Vagina (tissue), 2 donors: ENCODE data around the gene DHX57. TPM values are rescaled to one million over a fixed set of nuclear protein-coding genes. Genes with fewer than 3 reads are reported as not detected.

ENCODE experiments used
- DNase-seq, 2 donors: peaks; one replicate each; pipeline ENCODE4 v3.0.0-alpha.2; 2017; ENCODE audit errors: extremely low spot score in 2 of 2
- H3K27ac ChIP-seq: fragments of 200-600 bp; sonication (generic); one replicate; pipeline ENCODE4 v1.5.1; 2019
- H3K27me3 ChIP-seq: fragments of 200-600 bp; sonication (generic); one replicate; pipeline ENCODE4 v1.5.1; 2019
- H3K36me3 ChIP-seq, 2 donors: fragments of 200-600 bp; sonication (generic); one replicate each; pipeline ENCODE4 v1.5.1; 2017 to 2019
- H3K4me1 ChIP-seq: fragments of 200-600 bp; sonication (generic); one replicate; pipeline ENCODE4 v1.5.1; 2019
- H3K4me3 ChIP-seq, 2 donors: fragments of 200-600 bp; sonication (generic); 1 replicate in 1 of 2; 2 replicates in 1 of 2; pipeline ENCODE4 v1.5.1; 2016 to 2019
- H3K9me3 ChIP-seq: fragments of 200-600 bp; sonication (generic); one replicate; pipeline ENCODE4 v1.5.1; 2019
- POLR2A ChIP-seq, 2 donors: fragments of 450-650 bp; IDR thresholded peaks; one replicate each; pipeline ENCODE4 v1.6.1; 2017; ENCODE audit warnings: antibody characterized with exemption in 2 of 2, mild to moderate bottlenecking in 2 of 2, moderate library complexity in 2 of 2
- POLR2AphosphoS5 ChIP-seq, 2 donors: sonication (generic); formaldehyde crosslinking; IDR thresholded peaks; one replicate each; pipeline ENCODE4 v1.9.0; 2017; ENCODE audit warnings: antibody characterized with exemption in 2 of 2, mild to moderate bottlenecking in 2 of 2, low read depth in 1 of 2; ENCODE audit not compliant: insufficient read depth in 1 of 2
- intact Hi-C: fragments of 100-400 bp; cut with DNase I; formaldehyde crosslinking; loops from one replicate; pipeline ENCODE4 v1.15.1; 2023
- total RNA-seq: library from RNA; depleted of rRNA; stranded (reverse); fragments of >200 nt; gene quantifications from one replicate; pipeline ENCODE4 v1.2.3, GENCODE V29; 2016
- TF ChIP-seq, protein P1 (sequence below), 3 experiments: fragments of 450-650 bp in 2 of 3; fragments of 200-600 bp in 1 of 3; sonication (generic) in 1 of 3; IDR thresholded peaks; one replicate each; pipeline ENCODE4 v1.5.1; 2017 to 2019; ENCODE audit warnings: antibody characterized with exemption in 3 of 3, mild to moderate bottlenecking in 2 of 3, moderate library complexity in 2 of 3

Gene DHX57
- total RNA-seq, 1 donor from 2014 or later, result 10.6 TPM

DNA sequence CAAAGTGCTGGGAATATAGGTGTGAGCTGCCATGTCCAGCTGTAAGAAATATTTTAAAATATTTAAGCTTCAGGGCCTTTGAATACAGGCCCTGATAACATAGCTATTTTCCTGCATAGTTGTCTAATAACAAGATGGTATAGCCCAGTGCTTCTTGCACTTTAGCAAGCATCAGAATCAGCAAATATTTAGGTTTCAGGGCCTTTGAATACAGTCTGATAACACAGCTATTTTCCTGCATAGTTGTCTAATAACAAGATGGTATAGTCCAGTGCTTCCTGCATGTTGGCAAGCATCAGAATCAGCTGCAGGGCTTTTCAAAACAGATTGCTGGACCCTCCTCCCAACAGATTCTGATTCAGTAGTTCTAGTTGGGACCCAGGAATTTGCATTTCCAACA, 92.1 kb downstream of the DHX57 start:
- Histone ChIP-seq H3K9me3 (no peaks in the 10 kb centered on the region), H3K4me1 (peaks cover 8% of the 10 kb centered on the region), H3K27ac (no peak overlapping the region), H3K36me3 (peaks cover 0 to 16% of the 10 kb centered on the region in 2 donors), H3K4me3 (no peak overlapping the region), H3K27me3 (no peaks in the 10 kb centered on the region)
- intact Hi-C loops, result no loop called here
- TF ChIP-seq, protein P1, sequence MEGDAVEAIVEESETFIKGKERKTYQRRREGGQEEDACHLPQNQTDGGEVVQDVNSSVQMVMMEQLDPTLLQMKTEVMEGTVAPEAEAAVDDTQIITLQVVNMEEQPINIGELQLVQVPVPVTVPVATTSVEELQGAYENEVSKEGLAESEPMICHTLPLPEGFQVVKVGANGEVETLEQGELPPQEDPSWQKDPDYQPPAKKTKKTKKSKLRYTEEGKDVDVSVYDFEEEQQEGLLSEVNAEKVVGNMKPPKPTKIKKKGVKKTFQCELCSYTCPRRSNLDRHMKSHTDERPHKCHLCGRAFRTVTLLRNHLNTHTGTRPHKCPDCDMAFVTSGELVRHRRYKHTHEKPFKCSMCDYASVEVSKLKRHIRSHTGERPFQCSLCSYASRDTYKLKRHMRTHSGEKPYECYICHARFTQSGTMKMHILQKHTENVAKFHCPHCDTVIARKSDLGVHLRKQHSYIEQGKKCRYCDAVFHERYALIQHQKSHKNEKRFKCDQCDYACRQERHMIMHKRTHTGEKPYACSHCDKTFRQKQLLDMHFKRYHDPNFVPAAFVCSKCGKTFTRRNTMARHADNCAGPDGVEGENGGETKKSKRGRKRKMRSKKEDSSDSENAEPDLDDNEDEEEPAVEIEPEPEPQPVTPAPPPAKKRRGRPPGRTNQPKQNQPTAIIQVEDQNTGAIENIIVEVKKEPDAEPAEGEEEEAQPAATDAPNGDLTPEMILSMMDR (IDR thresholded peaks at IDR 0.05), result no peak
- no peak for TF ChIP-seq POLR2AphosphoS5 (IDR thresholded peaks at IDR 0.05; ENCODE audit: insufficient read depth in 1 of 2, low read depth in 1 of 2)
- no peak for DNase-seq

DNA sequence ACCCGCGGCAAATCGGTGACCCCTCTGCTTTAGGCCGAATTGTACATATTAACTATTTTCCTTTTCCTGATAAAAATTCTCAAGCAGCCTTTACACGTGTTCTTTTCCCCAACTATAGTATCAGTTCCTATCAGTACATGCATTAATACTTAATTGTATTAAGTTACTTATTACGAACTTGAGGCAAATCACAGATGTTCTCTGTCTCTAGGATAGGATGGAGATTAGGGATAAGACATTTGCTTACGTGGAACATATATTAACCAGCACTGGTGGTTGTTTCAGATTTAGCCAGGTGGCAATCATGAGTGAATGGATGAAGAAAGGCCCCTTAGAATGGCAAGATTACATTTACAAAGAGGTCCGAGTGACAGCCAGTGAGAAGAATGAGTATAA, 97.0 kb downstream of the DHX57 start:
- Histone ChIP-seq H3K27me3 (no peaks in the 10 kb centered on the region), H3K9me3 (no peaks in the 10 kb centered on the region), H3K4me3 (peak overlapping the region; percentile 65 to 83), H3K27ac (peak overlapping the region; percentile 71), H3K4me1 (peaks cover 14% of the 10 kb centered on the region), H3K36me3 (peaks cover 0 to 16% of the 10 kb centered on the region in 2 donors)
- intact Hi-C loops, result no loop called here
- TF ChIP-seq, protein P1 (IDR thresholded peaks at IDR 0.05), result no peak
- TF ChIP-seq POLR2A (IDR thresholded peaks at IDR 0.05), result no peak
- no peak for TF ChIP-seq POLR2AphosphoS5 (IDR thresholded peaks at IDR 0.05; ENCODE audit: insufficient read depth in 1 of 2, low read depth in 1 of 2)
- no peak for DNase-seq

DNA sequence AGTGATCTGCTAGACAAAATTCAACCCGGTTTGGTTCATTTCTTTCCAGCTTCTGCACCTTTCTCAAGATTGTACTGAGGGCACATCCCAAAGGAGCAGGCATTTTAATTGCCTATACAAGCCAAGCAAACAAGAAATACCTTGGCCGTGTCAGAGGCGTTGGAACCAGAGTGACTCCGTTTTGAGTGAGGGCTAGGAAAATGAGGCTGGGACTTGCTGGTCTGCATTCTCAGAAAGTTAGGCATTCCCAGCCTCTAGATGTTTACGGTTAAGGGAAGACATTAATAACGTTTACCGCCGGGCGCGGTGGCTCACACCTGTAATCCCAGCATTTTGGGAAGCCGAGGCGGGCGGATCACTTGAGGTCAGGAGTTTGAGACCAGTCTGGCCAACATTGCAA, 99.2 kb downstream of the DHX57 start:
- no peak overlapping the region for H3K27ac ChIP-seq
- no peaks in the 10 kb centered on the region for H3K9me3 ChIP-seq
- no peaks in the 10 kb centered on the region for H3K27me3 ChIP-seq
- peaks cover 14% of the 10 kb centered on the region for H3K4me1 ChIP-seq
- TF ChIP-seq, protein P1 (IDR thresholded peaks at IDR 0.05), result no peak
- TF ChIP-seq POLR2A (IDR thresholded peaks at IDR 0.05) (no peak), POLR2AphosphoS5 (IDR thresholded peaks at IDR 0.05; ENCODE audit: insufficient read depth in 1 of 2, low read depth in 1 of 2) (no peak)
- H3K36me3 ChIP-seq, result peaks cover 0 to 13% of the 10 kb centered on the region in 2 donors
- no peak overlapping the region for H3K4me3 ChIP-seq
- intact Hi-C loops, result no loop called here
- no peak for DNase-seq

DNA sequence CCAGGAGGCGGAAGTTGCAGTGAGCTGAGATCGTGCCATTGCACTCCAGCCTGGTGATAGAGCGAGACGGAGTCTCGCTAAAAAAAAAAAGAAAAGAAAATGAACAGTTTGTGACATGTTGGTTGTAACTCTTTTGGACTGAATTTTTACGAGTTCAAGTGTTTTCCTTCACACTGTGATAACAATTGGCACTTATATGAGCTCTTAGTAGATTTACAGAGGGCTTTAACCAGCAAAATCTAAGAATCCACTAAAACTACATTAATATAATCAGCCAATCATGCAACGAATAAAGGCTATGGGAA, 99.9 kb downstream of the DHX57 start:
- H3K9me3 ChIP-seq, result no peaks in the 10 kb centered on the region
- no peak overlapping the region for H3K27ac ChIP-seq
- peaks cover 14% of the 10 kb centered on the region for H3K4me1 ChIP-seq
- H3K27me3 ChIP-seq, result no peaks in the 10 kb centered on the region
- DNase-seq, result no peak
- peaks cover 0 to 6% of the 10 kb centered on the region in 2 donors for H3K36me3 ChIP-seq
- intact Hi-C loops, result no loop called here
- TF ChIP-seq POLR2A (IDR thresholded peaks at IDR 0.05) (no peak), POLR2AphosphoS5 (IDR thresholded peaks at IDR 0.05; ENCODE audit: insufficient read depth in 1 of 2, low read depth in 1 of 2) (no peak)
- TF ChIP-seq, protein P1 (IDR thresholded peaks at IDR 0.05), result no peak
- H3K4me3 ChIP-seq, result no peak overlapping the region

DNA sequence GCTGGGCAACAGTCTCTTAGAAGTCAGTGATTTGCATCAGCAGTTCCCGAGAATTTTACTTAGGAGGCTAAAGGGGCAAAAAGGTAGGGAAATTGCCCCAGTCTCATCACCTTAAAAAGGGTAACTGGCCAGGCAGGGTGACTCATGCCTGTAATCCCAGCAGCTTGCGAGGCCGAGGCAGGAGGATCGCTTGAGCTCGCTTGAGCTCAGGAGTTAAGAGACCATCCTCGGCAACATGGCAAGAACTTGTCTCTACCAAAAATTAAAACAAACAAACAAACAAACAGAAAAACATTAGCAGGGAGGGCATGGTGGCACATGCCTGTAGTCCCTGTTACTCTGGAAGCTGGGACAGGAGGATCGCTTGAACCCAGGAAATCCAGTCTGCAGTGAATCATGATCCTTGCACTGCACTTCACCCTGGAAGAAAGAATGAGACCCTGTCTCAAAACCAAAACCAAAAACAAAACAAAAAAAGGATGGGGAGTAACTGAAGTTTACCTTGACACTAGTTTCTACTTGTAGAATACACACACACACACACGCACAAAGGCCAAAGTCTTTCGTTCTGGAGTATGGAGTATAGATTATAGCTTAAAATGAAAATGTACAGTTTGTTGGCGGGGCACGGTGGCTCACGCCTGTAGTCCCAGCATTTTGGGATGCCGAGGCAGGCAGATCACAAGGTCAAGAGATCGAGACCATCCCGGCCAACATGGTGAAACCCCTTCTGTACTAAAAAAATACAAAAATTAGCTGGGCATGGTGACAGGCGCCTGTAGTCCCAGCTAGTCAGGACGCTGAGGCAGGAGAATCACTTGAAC, 100.4 kb downstream of the DHX57 start:
- H3K9me3 ChIP-seq, result no peaks in the 10 kb centered on the region
- TF ChIP-seq POLR2A (IDR thresholded peaks at IDR 0.05) (no peak), POLR2AphosphoS5 (IDR thresholded peaks at IDR 0.05; ENCODE audit: insufficient read depth in 1 of 2, low read depth in 1 of 2) (no peak)
- TF ChIP-seq, protein P1 (IDR thresholded peaks at IDR 0.05), result no peak
- H3K4me3 ChIP-seq, result no peak overlapping the region
- intact Hi-C loops, result no loop called here
- peaks cover 0 to under 1% of the 10 kb centered on the region in 2 donors for H3K36me3 ChIP-seq
- H3K4me1 ChIP-seq, result peaks cover 14% of the 10 kb centered on the region
- no peak overlapping the region for H3K27ac ChIP-seq
- no peaks in the 10 kb centered on the region for H3K27me3 ChIP-seq
- no peak for DNase-seq
